HK-2 (cell line): ENCODE measurements around the gene NIPAL4.
A peak's percentile ranks its signal among the peaks of the same experiment; 100 is the strongest.
"Not testable (repeated sequence)": the region's sequence is repeated elsewhere in the genome, so short reads cannot be mapped to it uniquely, and the experiment has no call there.

Source experiments
- DNase-seq: peaks from one replicate; pipeline ENCODE4 v3.0.0-alpha.2; 2018; ENCODE audit not compliant: unreplicated experiment

The NIPAL4 gene

GRCh38 chr5:157459715-157460599 lies at the start of gene NIPAL4:
NIPAL4 (plus strand) TSS chr5:157460213; CDS start chr5:157460321, 108 bp downstream.
- DNase-seq, result no peak

GRCh38 chr5:157415838-157416237 lies 44.2 kb upstream of the NIPAL4 start:
- no peak for DNase-seq

GRCh38 chr5:157419521-157419920 lies 40.5 kb upstream of the NIPAL4 start:
- not testable (repeated sequence) for DNase-seq

GRCh38 chr5:157429920-157430319 lies 30.1 kb upstream of the NIPAL4 start:
- not testable (repeated sequence) for DNase-seq

- no peak for DNase-seq
Observed at GRCh38 chr5:157431544-157432200, 28.3 kb upstream of the NIPAL4 start.

GRCh38 chr5:157434096-157434495 lies 25.9 kb upstream of the NIPAL4 start:
- DNase-seq, result no peak

GRCh38 chr5:157443041-157443549 lies 16.9 kb upstream of the NIPAL4 start:
- DNase-seq, result peak; percentile 22

- no peak for DNase-seq
Observed at GRCh38 chr5:157444224-157444623, 15.8 kb upstream of the NIPAL4 start.

GRCh38 chr5:157445745-157446411 lies 14.1 kb upstream of the NIPAL4 start:
- no peak for DNase-seq

- no peak for DNase-seq
Observed at GRCh38 chr5:157446412-157446935, 13.5 kb upstream of the NIPAL4 start.

- DNase-seq, result no peak
Observed at GRCh38 chr5:157447201-157447637, 12.8 kb upstream of the NIPAL4 start.

GRCh38 chr5:157449011-157449723 lies 10.8 kb upstream of the NIPAL4 start:
- no peak for DNase-seq

- DNase-seq, result no peak
Observed at GRCh38 chr5:157450024-157450423, 10.0 kb upstream of the NIPAL4 start.

GRCh38 chr5:157451806-157452205 lies 8.2 kb upstream of the NIPAL4 start:
- DNase-seq, result no peak

GRCh38 chr5:157454273-157454672 lies 5.7 kb upstream of the NIPAL4 start:
- DNase-seq, result no peak

GRCh38 chr5:157455057-157455456 lies 5.0 kb upstream of the NIPAL4 start:
- no peak for DNase-seq

- DNase-seq, result no peak
Observed at GRCh38 chr5:157456301-157456700, 3.7 kb upstream of the NIPAL4 start.

GRCh38 chr5:157457391-157457790 lies 2.6 kb upstream of the NIPAL4 start:
- DNase-seq, result no peak

- DNase-seq, result no peak
Observed at GRCh38 chr5:157458835-157459234, 1.2 kb upstream of the NIPAL4 start.

GRCh38 chr5:157460921-157461792 lies 1.1 kb downstream of the NIPAL4 start:
- no peak for DNase-seq
